ENCODE data around the gene ADD1.

GRCh38 chr4:2954358-2955185, 110.9 kb downstream of the ADD1 start:
- TF ChIP-seq, protein P1, sequence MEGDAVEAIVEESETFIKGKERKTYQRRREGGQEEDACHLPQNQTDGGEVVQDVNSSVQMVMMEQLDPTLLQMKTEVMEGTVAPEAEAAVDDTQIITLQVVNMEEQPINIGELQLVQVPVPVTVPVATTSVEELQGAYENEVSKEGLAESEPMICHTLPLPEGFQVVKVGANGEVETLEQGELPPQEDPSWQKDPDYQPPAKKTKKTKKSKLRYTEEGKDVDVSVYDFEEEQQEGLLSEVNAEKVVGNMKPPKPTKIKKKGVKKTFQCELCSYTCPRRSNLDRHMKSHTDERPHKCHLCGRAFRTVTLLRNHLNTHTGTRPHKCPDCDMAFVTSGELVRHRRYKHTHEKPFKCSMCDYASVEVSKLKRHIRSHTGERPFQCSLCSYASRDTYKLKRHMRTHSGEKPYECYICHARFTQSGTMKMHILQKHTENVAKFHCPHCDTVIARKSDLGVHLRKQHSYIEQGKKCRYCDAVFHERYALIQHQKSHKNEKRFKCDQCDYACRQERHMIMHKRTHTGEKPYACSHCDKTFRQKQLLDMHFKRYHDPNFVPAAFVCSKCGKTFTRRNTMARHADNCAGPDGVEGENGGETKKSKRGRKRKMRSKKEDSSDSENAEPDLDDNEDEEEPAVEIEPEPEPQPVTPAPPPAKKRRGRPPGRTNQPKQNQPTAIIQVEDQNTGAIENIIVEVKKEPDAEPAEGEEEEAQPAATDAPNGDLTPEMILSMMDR (IDR thresholded peaks at IDR 0.05): peak in 3 of 12 donors; percentile 9 to 16 (median 12)
- no peak for TF ChIP-seq POLR2A (IDR thresholded peaks at IDR 0.05)

Data from heart left ventricle (tissue), 13 donors.